H1 (cell line): Measurements from ENCODE around the gene DLG5. TPM values are rescaled to one million over a fixed set of nuclear protein-coding genes. Genes with fewer than 3 reads are reported as not detected.

ENCODE experiments used
- CTCF ChIA-PET: fragments of 300-600 bp; sonication (Branson Sonifier 250); formaldehyde crosslinking; loops from one replicate; lab custom pipeline; 2021; ENCODE audit not compliant: partially characterized antibody; lab: Charles Lee
- POLR2A ChIA-PET: fragments of 300-600 bp; sonication (Branson Sonifier 250); formaldehyde crosslinking; loops from one replicate; lab custom pipeline; 2021; ENCODE audit warnings: inconsistent platforms; ENCODE audit not compliant: partially characterized antibody; lab: Charles Lee
- DNase-seq, 2 experiments: peaks; one replicate each; pipeline versions ENCODE4 v3.0.0 to v3.0.0-alpha.2; 2010 to 2022; ENCODE audit warnings: low spot score in 2 of 2, low read depth in 1 of 2, mixed read lengths in 1 of 2
- FAIRE-seq: peaks from 2 replicates; lab custom pipeline; 2011; peaks lifted over from hg19 to GRCh38; lab: Jason Lieb, UNC
- H2AFZ ChIP-seq: 2 replicates; pipeline ENCODE4 v1.8.1; 2012; ENCODE audit warnings: low read length, inconsistent platforms
- H2AK5ac ChIP-seq: 2 replicates; pipeline ENCODE4 v1.6.1; 2013; ENCODE audit warnings: low read depth, low read length
- H2BK120ac ChIP-seq: replicated peaks from 2 replicates; pipeline ENCODE3; 2013; ENCODE audit warnings: low read depth, low read length, inconsistent platforms
- H2BK12ac ChIP-seq: 2 replicates; pipeline ENCODE4 v1.6.1; 2013; ENCODE audit warnings: low read depth, low read length
- H2BK15ac ChIP-seq: 2 replicates; pipeline ENCODE4 v1.6.1; 2013; ENCODE audit warnings: low read length
- H2BK20ac ChIP-seq: 2 replicates; pipeline ENCODE4 v1.6.1; 2013; ENCODE audit warnings: low read length
- H2BK5ac ChIP-seq: 2 replicates; pipeline ENCODE4 v1.6.1; 2013; ENCODE audit warnings: low read depth, low read length
- H3K14ac ChIP-seq: 2 replicates; pipeline ENCODE4 v1.6.1; 2013; ENCODE audit warnings: inconsistent platforms; ENCODE audit not compliant: insufficient read length
- H3K18ac ChIP-seq: 2 replicates; pipeline ENCODE4 v1.6.1; 2013; ENCODE audit warnings: low read length; ENCODE audit errors: extremely low read depth
- H3K23ac ChIP-seq: 2 replicates; pipeline ENCODE4 v1.6.1; 2013; ENCODE audit warnings: inconsistent platforms; ENCODE audit not compliant: insufficient read length
- H3K23me2 ChIP-seq: 2 replicates; pipeline ENCODE4 v1.6.1; 2013; ENCODE audit warnings: low read depth, low read length
- H3K27ac ChIP-seq: 2 replicates; pipeline ENCODE4 v1.6.1; 2011; ENCODE audit warnings: low read depth, low read length, inconsistent platforms
- H3K27me3 ChIP-seq, 4 experiments: replicated peaks in 1 of 4; 1 replicate in 1 of 4; 2 replicates in 3 of 4; pipeline versions ENCODE4 v1.6.1 to v1.8.1; 2011 to 2013; ENCODE audit warnings: low read length in 3 of 4, mild to moderate bottlenecking in 3 of 4, inconsistent platforms in 2 of 4, mixed read lengths in 2 of 4, moderate library complexity in 1 of 4; ENCODE audit not compliant: control insufficient read depth in 3 of 4, insufficient read depth in 3 of 4; ENCODE audit errors: extremely low read depth in 1 of 4
- H3K36me3 ChIP-seq, 4 experiments: 2 replicates each; pipeline versions ENCODE4 v1.6.1 to v1.8.1; 2011 to 2013; ENCODE audit warnings: mild to moderate bottlenecking in 4 of 4, low read length in 3 of 4, moderate library complexity in 2 of 4, control low read depth in 1 of 4, inconsistent platforms in 1 of 4; ENCODE audit not compliant: insufficient read depth in 4 of 4, control insufficient read depth in 2 of 4
- H3K4ac ChIP-seq: replicated peaks from 2 replicates; pipeline ENCODE3; 2013; ENCODE audit warnings: low read length, low read depth, mixed read lengths, inconsistent platforms; ENCODE audit not compliant: insufficient read length
- H3K4me1 ChIP-seq, 4 experiments: replicated peaks in 1 of 4; 1 replicate in 1 of 4; 2 replicates in 3 of 4; pipeline versions ENCODE4 v1.6.1 to v1.8.1; 2011 to 2013; ENCODE audit warnings: low read length in 3 of 4, inconsistent platforms in 2 of 4, mixed read lengths in 1 of 4; ENCODE audit not compliant: insufficient read depth in 4 of 4, control insufficient read depth in 3 of 4
- H3K4me2 ChIP-seq, 2 experiments: 2 replicates each; pipeline versions ENCODE4 v1.6.1 to v1.8.1; 2011 to 2013; ENCODE audit warnings: low read depth in 2 of 2, low read length in 2 of 2, control low read depth in 1 of 2, inconsistent platforms in 1 of 2, mild to moderate bottlenecking in 1 of 2; ENCODE audit not compliant: insufficient read depth in 1 of 2
- H3K4me3 ChIP-seq, 4 experiments: fragments of 200-600, 300-600 bp in 1 of 4; sonication (generic), shearing (Covaris generic), sonication (Bioruptor Twin) in 1 of 4; 2 replicates each; pipeline versions ENCODE4 v1.5.1 to v1.8.1; 2011 to 2016; ENCODE audit warnings: low read length in 4 of 4, low read depth in 3 of 4, control low read depth in 2 of 4, inconsistent platforms in 2 of 4, mild to moderate bottlenecking in 2 of 4, mixed read lengths in 1 of 4, moderate library complexity in 1 of 4; ENCODE audit not compliant: insufficient read depth in 2 of 4; ENCODE audit errors: extremely low read depth in 1 of 4
- H3K56ac ChIP-seq: replicated peaks from 2 replicates; pipeline ENCODE3; 2013; ENCODE audit warnings: low read depth, mild to moderate bottlenecking, mixed read lengths, low read length, inconsistent platforms; ENCODE audit not compliant: insufficient read length
- H3K79me1 ChIP-seq: 2 replicates; pipeline ENCODE4 v1.6.1; 2013; ENCODE audit warnings: low read depth, low read length, control low read depth
- H3K79me2 ChIP-seq, 2 experiments: 2 replicates each; pipeline versions ENCODE4 v1.6.1 to v1.8.1; 2012 to 2013; ENCODE audit warnings: low read length in 2 of 2, mild to moderate bottlenecking in 2 of 2, inconsistent platforms in 1 of 2; ENCODE audit not compliant: insufficient read depth in 2 of 2, control insufficient read depth in 1 of 2
- H3K9ac ChIP-seq, 4 experiments: replicated peaks in 1 of 4; 1 replicate in 1 of 4; 2 replicates in 3 of 4; pipeline versions ENCODE4 v1.6.1 to v1.8.1; 2011 to 2013; ENCODE audit warnings: low read depth in 3 of 4, low read length in 3 of 4, control low read depth in 2 of 4, mild to moderate bottlenecking in 2 of 4, moderate library complexity in 2 of 4, inconsistent platforms in 1 of 4; ENCODE audit errors: extremely low read depth in 1 of 4
- H3K9me3 ChIP-seq, 2 experiments: 2 replicates each; pipeline versions ENCODE4 v1.6.1 to v1.8.1; 2012 to 2013; ENCODE audit warnings: mild to moderate bottlenecking in 2 of 2, moderate library complexity in 2 of 2, control low read depth in 1 of 2, inconsistent platforms in 1 of 2, low read depth in 1 of 2, low read length in 1 of 2, mixed read lengths in 1 of 2; ENCODE audit not compliant: insufficient read depth in 2 of 2
- H4K20me1 ChIP-seq, 2 experiments: replicated peaks in 1 of 2; 2 replicates each; pipeline versions ENCODE3 to v1.8.1; 2011 to 2013; ENCODE audit warnings: inconsistent platforms in 2 of 2, low read length in 2 of 2, mild to moderate bottlenecking in 1 of 2; ENCODE audit not compliant: insufficient read depth in 2 of 2, control insufficient read depth in 1 of 2
- H4K5ac ChIP-seq: 2 replicates; pipeline ENCODE4 v1.6.1; 2013; ENCODE audit warnings: low read length, low read depth, mixed read lengths, inconsistent platforms; ENCODE audit not compliant: insufficient read length
- H4K8ac ChIP-seq: 2 replicates; pipeline ENCODE4 v1.8.0; 2013; ENCODE audit warnings: mild to moderate bottlenecking, moderate library complexity, low read length, inconsistent platforms; ENCODE audit not compliant: insufficient read depth; ENCODE audit errors: extremely low read depth
- H4K91ac ChIP-seq: replicated peaks from 2 replicates; pipeline ENCODE3; 2013; ENCODE audit warnings: low read length, mixed read lengths, inconsistent platforms; ENCODE audit not compliant: insufficient read length
- BACH1 ChIP-seq: IDR thresholded peaks from 2 replicates; pipeline ENCODE4 v1.6.1; 2012; ENCODE audit warnings: low read length, improper control_type of control experiment
- CBX8 ChIP-seq: fragments of 300-800, 300-1000 bp; sonication (generic); IDR thresholded peaks from 2 replicates; pipeline ENCODE4 v1.7.1; 2016; ENCODE audit warnings: low read depth, low read length, borderline replicate concordance
- CHD2 ChIP-seq: IDR thresholded peaks from 2 replicates; pipeline ENCODE4 v1.6.1; 2012; ENCODE audit warnings: low read length, improper control_type of control experiment
- FOSL1 ChIP-seq: IDR thresholded peaks from 2 replicates; pipeline ENCODE4 v1.6.1; 2011; ENCODE audit warnings: mild to moderate bottlenecking, low read depth, low read length, moderate library complexity; ENCODE audit not compliant: insufficient read depth
- HDAC6 ChIP-seq: IDR thresholded peaks from one replicate; pipeline ENCODE4 v1.7.1; 2012; ENCODE audit warnings: low read depth, mild to moderate bottlenecking, inconsistent platforms, low read length, moderate library complexity
- MAFK ChIP-seq: IDR thresholded peaks from 2 replicates; pipeline ENCODE4 v1.6.1; 2012; ENCODE audit warnings: low read depth, mild to moderate bottlenecking, improper control_type of control experiment, low read length
- SAP30 ChIP-seq: fragments of 300-600 bp; sonication (generic); IDR thresholded peaks from 2 replicates; pipeline ENCODE4 v1.7.1; 2012; ENCODE audit warnings: low read length, moderate library complexity, mild to moderate bottlenecking, inconsistent platforms; ENCODE audit not compliant: insufficient read depth, insufficient replicate concordance
- SIRT6 ChIP-seq: IDR thresholded peaks from one replicate; pipeline ENCODE4 v1.7.1; 2012; ENCODE audit warnings: low read length, inconsistent platforms
- SIX5 ChIP-seq: IDR thresholded peaks from 2 replicates; pipeline ENCODE4 v1.6.1; 2011; ENCODE audit warnings: mild to moderate bottlenecking, low read depth, low read length
- SRF ChIP-seq: IDR thresholded peaks from 2 replicates; pipeline ENCODE4 v1.6.1; 2011; ENCODE audit warnings: mild to moderate bottlenecking, low read depth, low read length, moderate library complexity
- WGBS, 2 experiments: shearing (Covaris generic) in 1 of 2; methylation state at CpG; one replicate each; pipeline versions ENCODE4 v1.1.6 to v1.1.7; 2013 to 2015; ENCODE audit warnings: low lambda C conversion rate in 2 of 2, mixed read lengths in 2 of 2, inconsistent platforms in 1 of 2, low coverage in 1 of 2, missing lambda C conversion rate in 1 of 2; ENCODE audit not compliant: insufficient replicate concordance in 2 of 2, insufficient coverage in 1 of 2, insufficient read length in 1 of 2; ENCODE audit errors: extremely low coverage in 1 of 2, missing lambda C conversion rate in 1 of 2; 5-methylcytosine and 5-hydroxymethylcytosine counted together
- polyA plus RNA-seq, 7 experiments: library from polyadenylated mRNA; depleted of rRNA in 3 of 7; stranded (reverse) in 5 of 7; unstranded in 2 of 7; fragments of >200 nt in 5 of 7; fragments of 200-250 nt in 2 of 7; gene quantifications; 1 replicate in 5 of 7; 2 replicates in 1 of 7; 4 replicates in 1 of 7; pipeline versions ENCODE4 v1.2.1 to v1.2.3, GENCODE V29; 2011 to 2013; ENCODE audit warnings: missing spikeins in 2 of 7, mixed read lengths in 2 of 7
- total RNA-seq: library from RNA; stranded (reverse); fragmentation: NEBNext Ultra II Directional; extraction: Animal tissue kit (Norgen Biotek cat#: 25700); gene quantifications from 2 replicates; pipeline ENCODE4 v1.2.1, GENCODE V29; 2021
- TF ChIP-seq, protein P1 (sequence below): IDR thresholded peaks from 2 replicates; pipeline ENCODE4 v1.6.1; 2012; ENCODE audit warnings: inconsistent platforms

Gene DLG5
- total and polyA plus RNA-seq, 2 of the 8 experiments (the other 6 are each of a cell fraction or from before 2014, with no cell fraction given), result 15.6 to 71.4 TPM

DNA sequence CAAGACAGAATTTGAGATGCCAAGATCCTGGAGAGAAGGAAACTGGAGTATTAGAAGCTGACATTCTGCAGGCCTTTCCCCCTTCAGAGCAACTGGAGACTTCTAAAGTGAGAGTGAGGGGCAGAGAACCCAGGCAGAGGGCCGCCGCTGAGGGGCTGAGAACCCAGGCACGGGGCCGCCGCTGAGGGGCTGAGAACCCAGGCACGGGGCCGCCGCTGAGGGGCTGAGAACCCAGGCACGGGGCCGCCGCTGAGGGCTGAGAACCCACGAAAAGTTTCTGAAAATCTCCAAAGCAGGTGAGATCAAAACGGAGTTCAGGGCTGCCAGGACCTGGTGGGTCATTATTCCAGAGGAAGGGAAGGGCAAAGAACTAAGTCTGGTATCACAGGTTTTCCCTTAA is 126.2 kb downstream of the DLG5 start:
- H3K4ac ChIP-seq, result no peak overlapping the region
- no peaks in the 10 kb centered on the region; the same call in 1 of the 2 replicates for H3K79me1 ChIP-seq
- H2BK120ac ChIP-seq, result no peak overlapping the region
- no peak overlapping the region for H3K14ac ChIP-seq
- 92% methylated on average over 13 of the region's 13 CpGs; no CpG with 5 or more reads in 1 of the 2 experiments for WGBS, 2 experiments
- peak overlapping the region; percentile 68; the same call in 1 of the 2 replicates for H2BK12ac ChIP-seq
- no peak overlapping the region for H4K5ac ChIP-seq
- no peaks in the 10 kb centered on the region for H4K20me1 ChIP-seq
- no peak overlapping the region for H3K4me3 ChIP-seq
- H3K23ac ChIP-seq, result no peak overlapping the region
- no peak overlapping the region for H2AFZ ChIP-seq
- H4K8ac ChIP-seq, result no peak overlapping the region
- H2BK5ac ChIP-seq, result no peak overlapping the region
- FAIRE-seq (no peak), DNase-seq (no peak)
- peak overlapping the region; percentile 75 for H4K91ac ChIP-seq
- H3K9ac ChIP-seq, result no peak overlapping the region
- POLR2A ChIA-PET, result no interaction called here
- no peak overlapping the region for H3K4me2 ChIP-seq
- TF ChIP-seq, protein P1, sequence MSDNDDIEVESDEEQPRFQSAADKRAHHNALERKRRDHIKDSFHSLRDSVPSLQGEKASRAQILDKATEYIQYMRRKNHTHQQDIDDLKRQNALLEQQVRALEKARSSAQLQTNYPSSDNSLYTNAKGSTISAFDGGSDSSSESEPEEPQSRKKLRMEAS, result no peak
- no peak for TF ChIP-seq HDAC6
- TF ChIP-seq SIRT6, result no peak
- TF ChIP-seq CBX8, result no peak
- TF ChIP-seq BACH1, result no peak
- TF ChIP-seq FOSL1, result no peak
- TF ChIP-seq SRF, result no peak
- no peak for TF ChIP-seq MAFK
- TF ChIP-seq CHD2, result no peak
- no peak for TF ChIP-seq SAP30
- TF ChIP-seq SIX5, result no peak
- no peaks in the 10 kb centered on the region for H3K79me2 ChIP-seq
- no peak overlapping the region; the same call in 1 of the 2 replicates for H3K18ac ChIP-seq
- no peak overlapping the region for H2BK20ac ChIP-seq
- H3K27me3 ChIP-seq, result no peaks in the 10 kb centered on the region
- peaks cover 4 to 14% (median 8%) of the 10 kb centered on the region in 4 experiments; a peak in 5 of 7 replicates for H3K4me1 ChIP-seq
- no peak overlapping the region for H3K27ac ChIP-seq
- no peak overlapping the region for H3K56ac ChIP-seq
- no peaks in the 10 kb centered on the region for H3K23me2 ChIP-seq
- H3K36me3 ChIP-seq, result peaks cover 2 to 33% (median 10%) of the 10 kb centered on the region in 4 experiments; a peak in 6 of 8 replicates
- no peaks in the 10 kb centered on the region for H3K9me3 ChIP-seq
- no peak overlapping the region for H2BK15ac ChIP-seq
- CTCF ChIA-PET, result no interaction called here
- H2AK5ac ChIP-seq, result 0 out of 2 replicates have a peak overlapping the region, but pooled peaks have one; percentile 53
